HG03354 (cell line): Measurements from ENCODE around the gene MRTFB.

Source experiments
- ATAC-seq: cut with Tn5 transposase; IDR thresholded peaks from one replicate; pipeline ENCODE4 v1.9.1; 2021; ENCODE audit warnings: mild to moderate bottlenecking; ENCODE audit not compliant: unreplicated experiment, poor library complexity, severe bottlenecking

MRTFB gene

GRCh38 chr16:14301169-14302030 lies 230.3 kb downstream of the MRTFB start:
- peak; percentile 31 for ATAC-seq

GRCh38 chr16:14302031-14302398 lies 230.9 kb downstream of the MRTFB start:
- peak; percentile 64 for ATAC-seq

- ATAC-seq, result peak; percentile 29
Measured at GRCh38 chr16:14302399-14303181, 231.5 kb downstream of the MRTFB start.

- ATAC-seq, result no peak
Measured at GRCh38 chr16:14303182-14303618, 232.1 kb downstream of the MRTFB start.

- ATAC-seq, result no peak
Measured at GRCh38 chr16:14303639-14304394, 232.7 kb downstream of the MRTFB start.

GRCh38 chr16:14304891-14305460 lies 233.9 kb downstream of the MRTFB start:
- ATAC-seq, result no peak

GRCh38 chr16:14306485-14307058 lies 235.5 kb downstream of the MRTFB start:
- ATAC-seq, result no peak

GRCh38 chr16:14307059-14307526 lies 236.0 kb downstream of the MRTFB start:
- ATAC-seq, result no peak

- no peak for ATAC-seq
Measured at GRCh38 chr16:14307527-14308367, 236.6 kb downstream of the MRTFB start.

GRCh38 chr16:14308368-14308723 lies 237.2 kb downstream of the MRTFB start:
- no peak for ATAC-seq

- ATAC-seq, result peak; percentile 40
Measured at GRCh38 chr16:14309001-14309886, 238.1 kb downstream of the MRTFB start.

GRCh38 chr16:14309906-14310305 lies 238.8 kb downstream of the MRTFB start:
- no peak for ATAC-seq

GRCh38 chr16:14310519-14310991 lies 239.4 kb downstream of the MRTFB start:
- ATAC-seq, result peak; percentile 69

GRCh38 chr16:14314116-14314515 lies 243.0 kb downstream of the MRTFB start:
- no peak for ATAC-seq

GRCh38 chr16:14315683-14316320 lies 244.7 kb downstream of the MRTFB start:
- ATAC-seq, result no peak
